GM23338 (cell line): Measurements from ENCODE around the gene NCOR2. TPM values are rescaled to one million over a fixed set of nuclear protein-coding genes. Genes with fewer than 3 reads are reported as not detected.

Experiments used
- ATAC-seq: fragments of 200-7000 bp; cut with Tn5 transposase; 3 replicates; pipeline ENCODE4 v1.9.1; 2020
- DNase-seq: peaks from one replicate; pipeline ENCODE4 v3.0.0-alpha.2; 2015; ENCODE audit warnings: low spot score
- H2AFZ ChIP-seq: fragments of 200-600 bp; sonication (generic); 2 replicates; pipeline ENCODE4 v1.8.0; 2016; ENCODE audit warnings: antibody characterized with exemption, mild to moderate bottlenecking, moderate library complexity
- H3F3A ChIP-seq: fragments of 200-600 bp; sonication (generic); replicated peaks from 2 replicates; pipeline ENCODE4 v1.8.0; 2017; ENCODE audit warnings: antibody characterized with exemption, mixed run types, low read depth
- H3K27ac ChIP-seq: fragments of 200-600 bp; sonication (generic); 2 replicates; pipeline ENCODE4 v1.6.1; 2016; ENCODE audit warnings: low read depth
- H3K27me3 ChIP-seq: fragments of 200-600 bp; sonication (generic); 2 replicates; pipeline ENCODE4 v1.8.0; 2016; ENCODE audit warnings: mild to moderate bottlenecking, mixed run types, moderate library complexity; ENCODE audit not compliant: insufficient read depth
- H3K36me3 ChIP-seq: fragments of 200-600 bp; sonication (generic); 2 replicates; pipeline ENCODE4 v1.8.0; 2016; ENCODE audit warnings: mild to moderate bottlenecking; ENCODE audit not compliant: insufficient read depth
- H3K4me1 ChIP-seq: fragments of 200-600 bp; sonication (generic); 2 replicates; pipeline ENCODE4 v1.8.0; 2016; ENCODE audit warnings: mild to moderate bottlenecking, moderate library complexity; ENCODE audit not compliant: insufficient read depth
- H3K4me2 ChIP-seq: fragments of 200-600 bp; sonication (generic); 2 replicates; pipeline ENCODE4 v1.7.1; 2017; ENCODE audit warnings: mixed run types
- H3K4me3 ChIP-seq: fragments of 200-600 bp; sonication (generic); 2 replicates; pipeline ENCODE4 v1.6.1; 2016; ENCODE audit warnings: mixed run types
- H3K79me2 ChIP-seq: fragments of 200-600 bp; sonication (generic); replicated peaks from 2 replicates; pipeline ENCODE4 v1.8.0; 2017; ENCODE audit warnings: mild to moderate bottlenecking; ENCODE audit not compliant: insufficient read depth
- H3K9me2 ChIP-seq: fragments of 200-600 bp; sonication (generic); 2 replicates; pipeline ENCODE4 v1.8.0; 2017; ENCODE audit not compliant: insufficient read depth
- H4K20me1 ChIP-seq: fragments of 200-600 bp; sonication (generic); replicated peaks from 2 replicates; pipeline ENCODE4 v1.8.0; 2017; ENCODE audit warnings: mild to moderate bottlenecking; ENCODE audit not compliant: insufficient read depth
- H3K27ac Mint-ChIP-seq: 2 replicates; pipeline ENCODE4 v1.8.0; 2020; ENCODE audit warnings: inconsistent platforms, mild to moderate bottlenecking, moderate library complexity, mixed read lengths
- H3K27me3 Mint-ChIP-seq: 3 replicates; pipeline ENCODE4 v1.8.0; 2022; ENCODE audit warnings: low read depth, mild to moderate bottlenecking, moderate library complexity, mixed read lengths, inconsistent platforms; ENCODE audit not compliant: insufficient read depth, poor library complexity
- H3K36me3 Mint-ChIP-seq: 3 replicates; pipeline ENCODE4 v1.8.0; 2021; ENCODE audit warnings: low read depth, mild to moderate bottlenecking, inconsistent platforms, moderate library complexity, mixed read lengths
- H3K4me1 Mint-ChIP-seq: 3 replicates; pipeline ENCODE4 v1.8.0; 2020; ENCODE audit warnings: mild to moderate bottlenecking, inconsistent platforms, mixed read lengths
- H3K4me3 Mint-ChIP-seq: 3 replicates; pipeline ENCODE4 v1.8.0; 2021; ENCODE audit warnings: moderate library complexity, mild to moderate bottlenecking, inconsistent platforms, mixed read lengths
- H3K9me3 Mint-ChIP-seq: 3 replicates; pipeline ENCODE4 v1.8.0; 2020; ENCODE audit warnings: moderate library complexity, mild to moderate bottlenecking, inconsistent platforms, mixed read lengths
- CREB1 ChIP-seq: fragments of 250-450 bp; sonication (Bioruptor Pico); IDR thresholded peaks from 2 replicates; pipeline ENCODE4 v1.5.0; 2020; ENCODE audit warnings: low read depth, mild to moderate bottlenecking, moderate library complexity
- EZH2 ChIP-seq: fragments of 200-600 bp; sonication (generic); IDR thresholded peaks from one replicate; pipeline ENCODE4 v1.8.0; 2017; ENCODE audit warnings: antibody characterized with exemption, mild to moderate bottlenecking, low read depth; ENCODE audit not compliant: unreplicated experiment
- EZH2phosphoT487 ChIP-seq: fragments of 200-600 bp; sonication (generic); IDR thresholded peaks from one replicate; pipeline ENCODE4 v1.8.1; 2018; ENCODE audit warnings: antibody characterized with exemption; ENCODE audit not compliant: unreplicated experiment
- JUNB ChIP-seq: IDR thresholded peaks from one replicate; pipeline ENCODE4 v1.6.1; 2016; ENCODE audit warnings: antibody characterized with exemption; ENCODE audit not compliant: unreplicated experiment
- POLR2AphosphoS5 ChIP-seq: IDR thresholded peaks from 2 replicates; pipeline ENCODE4 v1.6.1; 2016; ENCODE audit warnings: antibody characterized with exemption, low read depth
- STAT1 ChIP-seq: IDR thresholded peaks from one replicate; pipeline ENCODE4 v1.6.1; 2016; ENCODE audit warnings: antibody characterized with exemption; ENCODE audit not compliant: unreplicated experiment
- ZNF114 ChIP-seq: fragments of 250-450 bp; sonication (Bioruptor Pico); IDR thresholded peaks from 2 replicates; pipeline ENCODE4 v1.5.0; 2020; ENCODE audit warnings: mild to moderate bottlenecking, moderate library complexity
- ZNF331 ChIP-seq: fragments of 250-450 bp; sonication (Bioruptor Pico); IDR thresholded peaks from 2 replicates; pipeline ENCODE4 v1.5.0; 2020; ENCODE audit warnings: low read depth, mild to moderate bottlenecking, moderate library complexity
- polyA plus RNA-seq: library from polyadenylated mRNA; unstranded; fragments of >200 nt; fragmentation: Nextera tagmentation; extraction: Ambion mirVana; gene quantifications from 2 replicates; pipeline ENCODE4 v1.2.1, GENCODE V29; 2016
- total RNA-seq: library from RNA; depleted of rRNA; stranded (reverse); fragments of >200 nt; shearing (Covaris generic); gene quantifications from 2 replicates; pipeline ENCODE4 v1.2.3, GENCODE V29; 2014
- TF ChIP-seq, protein P1 (sequence below), 2 experiments: fragments of 200-600 bp in 1 of 2; sonication (generic) in 1 of 2; conservative IDR thresholded peaks; 2 replicates each; pipeline versions ENCODE4 v1.5.1 to v1.6.1; 2016 to 2017; ENCODE audit warnings: antibody characterized with exemption in 2 of 2, low read depth in 2 of 2, mild to moderate bottlenecking in 2 of 2, moderate library complexity in 1 of 2
- TF ChIP-seq, protein P2 (sequence below): IDR thresholded peaks from 2 replicates; pipeline ENCODE4 v1.6.1; 2016; ENCODE audit warnings: antibody characterized with exemption
- TF ChIP-seq, protein P3 (sequence below): IDR thresholded peaks from one replicate; pipeline ENCODE4 v1.6.1; 2018; ENCODE audit warnings: antibody characterized with exemption; ENCODE audit not compliant: unreplicated experiment

NCOR2 gene
- total and polyA plus RNA-seq, 2 experiments from 2014 or later, result 69.6 to 190 TPM

DNA sequence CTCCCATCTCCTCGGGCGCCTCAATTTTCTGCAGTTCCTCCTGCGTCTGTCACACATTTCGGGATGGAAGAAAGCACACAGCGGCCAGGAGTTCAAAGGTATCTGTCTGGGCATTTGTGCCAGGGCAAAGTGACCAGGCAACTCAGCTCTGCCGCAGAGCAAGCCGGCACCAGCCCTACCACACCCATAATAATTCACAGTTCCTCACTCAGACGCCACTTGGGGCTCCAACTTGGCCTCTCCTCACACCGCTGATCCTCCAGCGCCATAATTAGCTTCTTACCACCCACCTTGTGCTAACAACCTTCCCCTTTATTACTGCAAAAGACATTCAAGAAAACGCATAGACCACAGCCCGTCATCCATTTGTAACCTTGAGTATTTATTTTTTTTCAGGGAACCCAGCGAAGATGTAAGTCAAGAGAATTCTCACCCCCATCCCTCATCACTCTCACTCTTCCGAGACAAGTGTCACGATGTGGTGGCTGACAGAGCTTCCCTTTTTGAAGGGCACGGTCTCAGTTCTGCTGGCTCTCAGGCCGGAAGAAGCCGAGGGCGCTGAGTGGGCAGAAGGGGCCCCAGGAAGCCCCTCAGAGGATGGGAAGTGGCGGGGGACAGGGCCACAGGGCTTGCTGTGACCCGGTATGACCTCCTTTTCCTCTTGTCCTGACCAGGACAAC, 25.2 kb upstream of the NCOR2 start (continued):
- TF ChIP-seq, protein P1, sequence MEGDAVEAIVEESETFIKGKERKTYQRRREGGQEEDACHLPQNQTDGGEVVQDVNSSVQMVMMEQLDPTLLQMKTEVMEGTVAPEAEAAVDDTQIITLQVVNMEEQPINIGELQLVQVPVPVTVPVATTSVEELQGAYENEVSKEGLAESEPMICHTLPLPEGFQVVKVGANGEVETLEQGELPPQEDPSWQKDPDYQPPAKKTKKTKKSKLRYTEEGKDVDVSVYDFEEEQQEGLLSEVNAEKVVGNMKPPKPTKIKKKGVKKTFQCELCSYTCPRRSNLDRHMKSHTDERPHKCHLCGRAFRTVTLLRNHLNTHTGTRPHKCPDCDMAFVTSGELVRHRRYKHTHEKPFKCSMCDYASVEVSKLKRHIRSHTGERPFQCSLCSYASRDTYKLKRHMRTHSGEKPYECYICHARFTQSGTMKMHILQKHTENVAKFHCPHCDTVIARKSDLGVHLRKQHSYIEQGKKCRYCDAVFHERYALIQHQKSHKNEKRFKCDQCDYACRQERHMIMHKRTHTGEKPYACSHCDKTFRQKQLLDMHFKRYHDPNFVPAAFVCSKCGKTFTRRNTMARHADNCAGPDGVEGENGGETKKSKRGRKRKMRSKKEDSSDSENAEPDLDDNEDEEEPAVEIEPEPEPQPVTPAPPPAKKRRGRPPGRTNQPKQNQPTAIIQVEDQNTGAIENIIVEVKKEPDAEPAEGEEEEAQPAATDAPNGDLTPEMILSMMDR (conservative IDR thresholded peaks at IDR 0.05; ENCODE audit: low read depth in 2 of 2), result no peak
- TF ChIP-seq CREB1, result no peak
- TF ChIP-seq POLR2AphosphoS5, result no peak
- no peak for TF ChIP-seq EZH2
- no peak for TF ChIP-seq ZNF331 (CRISPR knock-in tag)
- TF ChIP-seq EZH2phosphoT487, result no peak
- no peak for TF ChIP-seq JUNB

DNA sequence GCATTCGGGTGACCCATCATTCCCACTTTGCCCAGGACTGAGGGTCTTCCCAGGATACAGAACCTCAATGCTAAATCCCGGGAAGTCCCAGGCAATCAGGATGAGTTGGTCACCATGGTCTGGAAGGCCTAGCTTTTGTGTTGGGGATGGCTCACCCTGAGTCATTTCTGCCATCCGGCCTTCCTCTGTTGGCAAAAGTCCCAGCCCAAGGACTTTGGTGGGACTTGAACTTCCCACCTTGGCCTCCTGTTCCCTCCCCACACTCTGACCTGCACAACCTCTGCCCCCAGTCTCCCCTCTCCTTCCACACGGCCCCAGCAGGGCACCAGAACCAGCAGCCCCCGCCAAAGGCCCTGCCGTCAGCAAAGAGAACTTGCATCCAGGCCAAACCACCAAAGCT, 24.6 kb upstream of the NCOR2 start:
- Histone ChIP-seq H3K79me2 (no peaks in the 10 kb centered on the region), H3K36me3 (no peaks in the 10 kb centered on the region), H3K9me2 (no peaks in the 10 kb centered on the region), H4K20me1 (no peaks in the 10 kb centered on the region), H3K27me3 (no peaks in the 10 kb centered on the region), H3K4me2 (no peak overlapping the region), H3K4me1 (no peaks in the 10 kb centered on the region), H3K27ac (no peak overlapping the region), H2AFZ (no peak overlapping the region), H3K4me3 (no peak overlapping the region), H3F3A (no peaks in the 10 kb centered on the region)
- H3K4me3 Mint-ChIP-seq, result no peak overlapping the region
- H3K9me3 Mint-ChIP-seq, result no peaks in the 10 kb centered on the region; the same call in 1 of the 3 replicates
- TF ChIP-seq STAT1 (no peak), POLR2AphosphoS5 (no peak), ZNF114 (CRISPR knock-in tag) (no peak), JUNB (no peak), EZH2 (no peak)
- TF ChIP-seq, protein P2, sequence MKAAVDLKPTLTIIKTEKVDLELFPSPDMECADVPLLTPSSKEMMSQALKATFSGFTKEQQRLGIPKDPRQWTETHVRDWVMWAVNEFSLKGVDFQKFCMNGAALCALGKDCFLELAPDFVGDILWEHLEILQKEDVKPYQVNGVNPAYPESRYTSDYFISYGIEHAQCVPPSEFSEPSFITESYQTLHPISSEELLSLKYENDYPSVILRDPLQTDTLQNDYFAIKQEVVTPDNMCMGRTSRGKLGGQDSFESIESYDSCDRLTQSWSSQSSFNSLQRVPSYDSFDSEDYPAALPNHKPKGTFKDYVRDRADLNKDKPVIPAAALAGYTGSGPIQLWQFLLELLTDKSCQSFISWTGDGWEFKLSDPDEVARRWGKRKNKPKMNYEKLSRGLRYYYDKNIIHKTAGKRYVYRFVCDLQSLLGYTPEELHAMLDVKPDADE, result no peak
- TF ChIP-seq, protein P3, sequence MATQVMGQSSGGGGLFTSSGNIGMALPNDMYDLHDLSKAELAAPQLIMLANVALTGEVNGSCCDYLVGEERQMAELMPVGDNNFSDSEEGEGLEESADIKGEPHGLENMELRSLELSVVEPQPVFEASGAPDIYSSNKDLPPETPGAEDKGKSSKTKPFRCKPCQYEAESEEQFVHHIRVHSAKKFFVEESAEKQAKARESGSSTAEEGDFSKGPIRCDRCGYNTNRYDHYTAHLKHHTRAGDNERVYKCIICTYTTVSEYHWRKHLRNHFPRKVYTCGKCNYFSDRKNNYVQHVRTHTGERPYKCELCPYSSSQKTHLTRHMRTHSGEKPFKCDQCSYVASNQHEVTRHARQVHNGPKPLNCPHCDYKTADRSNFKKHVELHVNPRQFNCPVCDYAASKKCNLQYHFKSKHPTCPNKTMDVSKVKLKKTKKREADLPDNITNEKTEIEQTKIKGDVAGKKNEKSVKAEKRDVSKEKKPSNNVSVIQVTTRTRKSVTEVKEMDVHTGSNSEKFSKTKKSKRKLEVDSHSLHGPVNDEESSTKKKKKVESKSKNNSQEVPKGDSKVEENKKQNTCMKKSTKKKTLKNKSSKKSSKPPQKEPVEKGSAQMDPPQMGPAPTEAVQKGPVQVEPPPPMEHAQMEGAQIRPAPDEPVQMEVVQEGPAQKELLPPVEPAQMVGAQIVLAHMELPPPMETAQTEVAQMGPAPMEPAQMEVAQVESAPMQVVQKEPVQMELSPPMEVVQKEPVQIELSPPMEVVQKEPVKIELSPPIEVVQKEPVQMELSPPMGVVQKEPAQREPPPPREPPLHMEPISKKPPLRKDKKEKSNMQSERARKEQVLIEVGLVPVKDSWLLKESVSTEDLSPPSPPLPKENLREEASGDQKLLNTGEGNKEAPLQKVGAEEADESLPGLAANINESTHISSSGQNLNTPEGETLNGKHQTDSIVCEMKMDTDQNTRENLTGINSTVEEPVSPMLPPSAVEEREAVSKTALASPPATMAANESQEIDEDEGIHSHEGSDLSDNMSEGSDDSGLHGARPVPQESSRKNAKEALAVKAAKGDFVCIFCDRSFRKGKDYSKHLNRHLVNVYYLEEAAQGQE, result no peak
- H3K36me3 Mint-ChIP-seq, result no peaks in the 10 kb centered on the region
- H3K4me1 Mint-ChIP-seq, result 0 out of 3 replicates have a peak, but pooled peaks cover 2% of the 10 kb centered on the region
- no peak overlapping the region for H3K27ac Mint-ChIP-seq
- DNase-seq (no peak), ATAC-seq (no peak)
- H3K27me3 Mint-ChIP-seq, result peaks cover 6% of the 10 kb centered on the region
